HG02642 (cell line): ENCODE results near the gene CEP170.
"Not testable (repeated sequence)": the region's sequence is repeated elsewhere in the genome, so short reads cannot be mapped to it uniquely, and the experiment has no call there.

Experiments
- ATAC-seq: cut with Tn5 transposase; IDR thresholded peaks from one replicate; pipeline ENCODE4 v1.9.1; 2021; ENCODE audit warnings: mild to moderate bottlenecking; ENCODE audit not compliant: unreplicated experiment, poor library complexity

Gene CEP170

GRCh38 chr1:243183661-243184060 is 71.4 kb downstream of the CEP170 start:
- not testable (repeated sequence) for ATAC-seq

GRCh38 chr1:243183176-243183575 is 71.9 kb downstream of the CEP170 start:
- ATAC-seq: not testable (repeated sequence)

- ATAC-seq: no peak
Observed at GRCh38 chr1:243179720-243180119, 75.4 kb downstream of the CEP170 start.

- ATAC-seq: not testable (repeated sequence)
Observed at GRCh38 chr1:243177792-243178191, 77.3 kb downstream of the CEP170 start.

- ATAC-seq: not testable (repeated sequence)
Observed at GRCh38 chr1:243173758-243174369, 81.2 kb downstream of the CEP170 start.

- ATAC-seq: not testable (repeated sequence)
Observed at GRCh38 chr1:243164911-243165310, 90.2 kb downstream of the CEP170 start.

- ATAC-seq: not testable (repeated sequence)
Observed at GRCh38 chr1:243150906-243151305, 104.2 kb downstream of the CEP170 start.

GRCh38 chr1:243149120-243149519 is 106.0 kb downstream of the CEP170 start:
- ATAC-seq: not testable (repeated sequence)

GRCh38 chr1:243147351-243147750 is 107.7 kb downstream of the CEP170 start:
- not testable (repeated sequence) for ATAC-seq

GRCh38 chr1:243140498-243140897 is 114.6 kb downstream of the CEP170 start:
- ATAC-seq: not testable (repeated sequence)

GRCh38 chr1:243122876-243123409 is 132.1 kb downstream of the CEP170 start:
- not testable (repeated sequence) for ATAC-seq

GRCh38 chr1:243121939-243122338 is 133.1 kb downstream of the CEP170 start:
- ATAC-seq: not testable (repeated sequence)

- ATAC-seq: not testable (repeated sequence)
Observed at GRCh38 chr1:243118601-243119322, 136.3 kb downstream of the CEP170 start.

- not testable (repeated sequence) for ATAC-seq
Observed at GRCh38 chr1:243116187-243116586, 138.9 kb downstream of the CEP170 start.

GRCh38 chr1:243114769-243115168 is 140.3 kb downstream of the CEP170 start:
- ATAC-seq: not testable (repeated sequence)

- ATAC-seq: peak; percentile 91
Observed at GRCh38 chr1:243114059-243114713, 140.9 kb downstream of the CEP170 start.

GRCh38 chr1:243107171-243107570 is 147.9 kb downstream of the CEP170 start:
- ATAC-seq: not testable (repeated sequence)

GRCh38 chr1:243105652-243106332 is 149.3 kb downstream of the CEP170 start:
- ATAC-seq: not testable (repeated sequence)

GRCh38 chr1:243105104-243105503 is 150.0 kb downstream of the CEP170 start:
- not testable (repeated sequence) for ATAC-seq

- ATAC-seq: not testable (repeated sequence)
Observed at GRCh38 chr1:243104452-243104851, 150.6 kb downstream of the CEP170 start.
